ENCODE results near the gene KIR3DL2.
"Not testable (repeated sequence)": the region's sequence is repeated elsewhere in the genome, so short reads cannot be mapped to it uniquely, and the experiment has no call there.

Gene KIR3DL2

GRCh38 chr19:54851353-54851752 is 1.1 kb downstream of the KIR3DL2 start:
- Histone ChIP-seq H3K36me3 (ENCODE audit: control insufficient read depth, insufficient read depth, low read length) (no peaks in the 10 kb centered on the region), H3K27me3 (replicated peaks; ENCODE audit: control insufficient read depth, insufficient read depth, low read length) (no peaks in the 10 kb centered on the region), H3K4me3 (replicated peaks; ENCODE audit: low read depth, low read length) (no peak overlapping the region)
- no peak for DNase-seq (ENCODE audit: extremely low read depth, insufficient read length)
- TF ChIP-seq CTCF (IDR thresholded peaks at IDR 0.05; ENCODE audit: insufficient read depth, low read length, poor library complexity, severe bottlenecking), result no peak

DNA sequence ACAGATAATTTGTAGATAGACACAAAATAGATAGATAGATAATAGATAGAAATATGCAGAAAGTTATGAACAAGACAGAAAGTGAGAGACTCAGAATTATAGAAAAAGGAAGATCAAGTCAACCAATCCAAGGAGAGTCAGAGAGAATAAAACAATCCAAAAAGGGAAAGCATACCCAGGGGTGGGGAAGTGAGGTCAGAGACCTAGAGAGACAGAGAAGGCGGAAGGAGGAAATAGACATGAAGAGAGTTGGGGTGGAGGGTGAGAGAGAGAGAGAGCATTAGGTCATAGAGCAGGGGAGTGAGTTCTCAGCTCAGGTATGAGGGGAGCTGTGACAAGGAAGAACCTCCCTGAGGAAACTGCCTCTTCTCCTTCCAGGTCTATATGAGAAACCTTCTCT is 5.0 kb downstream of the KIR3DL2 start:
- H3K27me3 ChIP-seq (replicated peaks; ENCODE audit: control insufficient read depth, insufficient read depth, low read length); DNase-seq (ENCODE audit: extremely low read depth, insufficient read length); H3K36me3 ChIP-seq (ENCODE audit: control insufficient read depth, insufficient read depth, low read length); H3K4me3 ChIP-seq (replicated peaks; ENCODE audit: low read depth, low read length): not testable (repeated sequence)

DNA sequence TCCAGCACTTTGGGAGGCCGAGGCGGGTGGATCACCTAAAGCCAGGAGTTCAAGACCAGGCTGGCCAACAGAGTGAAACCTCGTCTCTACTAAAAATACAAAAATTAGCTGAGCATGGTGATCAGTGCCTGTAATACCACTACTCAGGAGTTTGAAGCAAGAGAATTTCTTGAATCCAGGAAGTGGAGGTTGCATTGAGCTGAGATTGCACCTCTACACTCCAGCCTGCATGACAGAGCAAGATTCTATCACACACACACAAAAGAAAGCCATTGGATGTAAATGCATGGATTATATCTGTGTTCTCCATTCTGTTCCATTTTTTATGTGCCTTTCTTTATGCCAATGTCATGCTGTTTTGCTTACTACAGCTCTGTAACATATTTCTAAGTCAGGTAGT is 8.2 kb downstream of the KIR3DL2 start:
- not testable (repeated sequence) for H3K36me3 ChIP-seq (ENCODE audit: control insufficient read depth, insufficient read depth, low read length); H3K27me3 ChIP-seq (replicated peaks; ENCODE audit: control insufficient read depth, insufficient read depth, low read length); H3K4me3 ChIP-seq (replicated peaks; ENCODE audit: low read depth, low read length); DNase-seq (ENCODE audit: extremely low read depth, insufficient read length)

GRCh38 chr19:54859421-54859820 is 9.2 kb downstream of the KIR3DL2 start:
- not testable (repeated sequence) for H3K4me3 ChIP-seq (replicated peaks; ENCODE audit: low read depth, low read length); H3K27me3 ChIP-seq (replicated peaks; ENCODE audit: control insufficient read depth, insufficient read depth, low read length); H3K36me3 ChIP-seq (ENCODE audit: control insufficient read depth, insufficient read depth, low read length); DNase-seq (ENCODE audit: extremely low read depth, insufficient read length)

DNA sequence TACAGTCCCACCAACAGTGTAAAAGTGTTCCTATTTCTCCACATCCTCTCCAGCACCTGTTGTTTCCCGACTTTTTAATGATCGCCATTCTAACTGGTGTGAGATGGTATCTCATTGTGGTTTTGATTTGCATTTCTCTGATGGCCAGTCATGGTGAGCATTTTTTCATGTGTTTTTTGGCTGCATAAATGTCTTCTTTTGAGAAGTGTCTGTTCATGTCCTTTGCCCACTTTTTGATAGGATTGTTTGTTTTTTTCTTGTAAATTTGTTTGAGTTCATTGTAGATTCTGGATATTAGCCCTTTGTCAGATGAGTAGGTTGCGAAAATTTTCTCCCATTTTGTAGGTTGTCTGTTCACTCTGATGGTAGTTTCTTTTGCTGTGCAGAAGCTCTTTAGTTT is 13.2 kb downstream of the KIR3DL2 start:
- H3K27me3 ChIP-seq (replicated peaks; ENCODE audit: control insufficient read depth, insufficient read depth, low read length); DNase-seq (ENCODE audit: extremely low read depth, insufficient read length): not testable (repeated sequence)

GRCh38 chr19:54871696-54872095 is 21.5 kb downstream of the KIR3DL2 start:
- Histone ChIP-seq H3K4me3 (replicated peaks; ENCODE audit: low read depth, low read length) (no peak overlapping the region), H3K27me3 (replicated peaks; ENCODE audit: control insufficient read depth, insufficient read depth, low read length) (no peaks in the 10 kb centered on the region; the same call in 1 of the 2 replicates), H3K36me3 (ENCODE audit: control insufficient read depth, insufficient read depth, low read length) (no peaks in the 10 kb centered on the region)
- no peak for TF ChIP-seq CTCF (IDR thresholded peaks at IDR 0.05; ENCODE audit: insufficient read depth, low read length, poor library complexity, severe bottlenecking)
- no peak for DNase-seq (ENCODE audit: extremely low read depth, insufficient read length)

More for the DNA sequence above, 13.2 kb downstream of the KIR3DL2 start:
- not testable (repeated sequence) for H3K4me3 ChIP-seq (replicated peaks; ENCODE audit: low read depth, low read length); H3K36me3 ChIP-seq (ENCODE audit: control insufficient read depth, insufficient read depth, low read length)

DNA sequence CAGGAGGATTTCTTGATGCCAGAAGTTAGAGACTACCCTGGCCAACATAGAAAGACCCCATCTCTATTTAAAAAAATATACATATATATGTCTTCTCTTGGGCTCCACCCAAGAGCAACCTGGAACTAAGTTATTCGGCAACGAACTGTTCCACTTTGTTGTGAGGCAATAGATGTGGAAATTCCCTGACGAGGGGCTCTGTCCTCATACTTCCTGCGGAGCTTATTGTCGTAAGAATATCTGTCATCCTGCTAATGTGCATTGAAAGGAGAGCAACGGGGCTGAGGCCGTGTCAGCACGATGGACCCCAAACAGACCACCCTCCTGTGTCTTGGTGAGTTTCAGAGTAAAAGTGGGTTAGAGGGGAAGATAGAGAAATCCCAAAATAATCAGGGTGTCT is 23.7 kb downstream of the KIR3DL2 start, which contains the start of gene FCAR:
FCAR (plus strand) TSS at position 246 of the 400 bp plus-strand sequence; CDS start at position 301, 55 bp downstream.
- Histone ChIP-seq H3K27me3 (replicated peaks; ENCODE audit: control insufficient read depth, insufficient read depth, low read length) (no peaks in the 10 kb centered on the region; the same call in 1 of the 2 replicates), H3K36me3 (ENCODE audit: control insufficient read depth, insufficient read depth, low read length) (no peaks in the 10 kb centered on the region)
- no peak for DNase-seq (ENCODE audit: extremely low read depth, insufficient read length)

More for the DNA sequence above, 23.7 kb downstream of the KIR3DL2 start, which contains the start of gene FCAR:
- no peak for TF ChIP-seq CTCF (IDR thresholded peaks at IDR 0.05; ENCODE audit: insufficient read depth, low read length, poor library complexity, severe bottlenecking)
- no peak within 1 kb of the TSS for H3K4me3 ChIP-seq (replicated peaks; ENCODE audit: low read depth, low read length)

All from GM06990 (cell line).